K562 (cell line): ENCODE measurements around the gene PSORS1C1. TPM values are rescaled to one million over a fixed set of nuclear protein-coding genes. Genes with fewer than 3 reads are reported as not detected.

ENCODE experiments used
- CTBP1 ChIP-seq: fragments of 450-650 bp; IDR thresholded peaks from 2 replicates; pipeline ENCODE4 v1.6.1; 2016; ENCODE audit warnings: borderline replicate concordance
- CTCF ChIP-seq, 3 experiments: IDR thresholded peaks in 2 of 3; conservative IDR thresholded peaks in 1 of 3; 2 replicates each; pipeline ENCODE4 v1.5.1; 2011 to 2012; ENCODE audit warnings: low read length in 3 of 3, mild to moderate bottlenecking in 3 of 3, control low read depth in 2 of 3, improper control_type of control experiment in 1 of 3, inconsistent platforms in 1 of 3, low read depth in 1 of 3, mixed read lengths in 1 of 3, moderate library complexity in 1 of 3; ENCODE audit not compliant: insufficient read depth in 2 of 3
- MBD2 ChIP-seq: sonication (generic); IDR thresholded peaks from 2 replicates; pipeline ENCODE4 v1.6.1; 2016; ENCODE audit warnings: low read depth, borderline replicate concordance
- MCM2 ChIP-seq: fragments of 450-650 bp; IDR thresholded peaks from 2 replicates; pipeline ENCODE4 v1.6.1; 2017; ENCODE audit warnings: low read depth, mild to moderate bottlenecking
- MCM5 ChIP-seq: fragments of 450-650 bp; IDR thresholded peaks from 2 replicates; pipeline ENCODE4 v1.6.1; 2016; ENCODE audit warnings: low read depth
- MNT ChIP-seq, 2 experiments: fragments of 450-650 bp; conservative IDR thresholded peaks; 2 replicates each; pipeline ENCODE4 v1.6.1; 2017; ENCODE audit warnings: mild to moderate bottlenecking in 2 of 2, moderate library complexity in 2 of 2
- NR4A1 ChIP-seq, 2 experiments: fragments of 250-450 bp in 1 of 2; fragments of 450-650 bp in 1 of 2; sonication (Bioruptor Pico) in 1 of 2; IDR thresholded peaks; 2 replicates each; pipeline versions ENCODE4 v1.4.0 to v1.6.1; 2016 to 2020; ENCODE audit warnings: mild to moderate bottlenecking in 2 of 2, missing compliant biosample characterization in 1 of 2, missing genetic modification characterization in 1 of 2, moderate library complexity in 1 of 2
- RBM15 ChIP-seq: fragments of 200-400 bp; formaldehyde crosslinking; IDR thresholded peaks from 2 replicates; pipeline ENCODE4 v1.6.1; 2018; ENCODE audit warnings: mild to moderate bottlenecking, low read length, moderate library complexity; ENCODE audit not compliant: insufficient read depth
- RCOR1 ChIP-seq, 2 experiments: IDR thresholded peaks; 2 replicates each; pipeline ENCODE4 v1.6.1; 2012; ENCODE audit warnings: low read depth in 2 of 2, low read length in 2 of 2, borderline replicate concordance in 1 of 2, improper control_type of control experiment in 1 of 2
- RFX7 ChIP-seq: fragments of 250-450 bp; sonication (Bioruptor Pico); IDR thresholded peaks from 2 replicates; pipeline ENCODE4 v1.5.1; 2021; ENCODE audit warnings: mild to moderate bottlenecking
- SAFB2 ChIP-seq: fragments of 200-400 bp; formaldehyde crosslinking; IDR thresholded peaks from 2 replicates; pipeline ENCODE4 v1.6.1; 2018; ENCODE audit warnings: borderline replicate concordance, low read length, low read depth, moderate library complexity; ENCODE audit not compliant: severe bottlenecking
- SIN3A ChIP-seq, 2 experiments: fragments of 150-350 bp in 1 of 2; IDR thresholded peaks; 2 replicates each; pipeline ENCODE4 v1.6.1; 2011 to 2016; ENCODE audit warnings: borderline replicate concordance in 2 of 2, low read depth in 2 of 2, low read length in 2 of 2, mild to moderate bottlenecking in 2 of 2, moderate library complexity in 2 of 2; ENCODE audit not compliant: control insufficient read depth in 1 of 2
- VEZF1 ChIP-seq: fragments of 200-800 bp; sonication (Bioruptor generic); IDR thresholded peaks from 2 replicates; pipeline ENCODE4 v1.6.1; 2017; ENCODE audit warnings: missing genetic modification characterization, missing compliant biosample characterization
- WHSC1 ChIP-seq: IDR thresholded peaks from one replicate; pipeline ENCODE4 v1.6.1; 2012; ENCODE audit warnings: low read length, control low read depth, inconsistent platforms
- XRCC5 ChIP-seq: fragments of 200-400 bp; formaldehyde crosslinking; IDR thresholded peaks from 2 replicates; pipeline ENCODE4 v1.6.1; 2017; ENCODE audit warnings: low read depth, mild to moderate bottlenecking, low read length
- ZBTB12 ChIP-seq: fragments of 250-450 bp; sonication (Bioruptor Pico); IDR thresholded peaks from 2 replicates; pipeline ENCODE4 v1.4.0; 2020
- ZC3H8 ChIP-seq: fragments of 450-650 bp; IDR thresholded peaks from 2 replicates; pipeline ENCODE4 v1.6.1; 2017
- ZNF124 ChIP-seq: sonication (generic); formaldehyde crosslinking; IDR thresholded peaks from 2 replicates; pipeline ENCODE4 v1.8.1; 2022; ENCODE audit warnings: missing genetic modification reagents
- ZNF384 ChIP-seq: IDR thresholded peaks from 2 replicates; pipeline ENCODE4 v1.6.1; 2012; ENCODE audit warnings: low read depth, low read length, improper control_type of control experiment
- polyA plus RNA-seq, 8 experiments: library from polyadenylated mRNA; depleted of rRNA in 4 of 8; stranded (reverse) in 5 of 8; unstranded in 3 of 8; fragments of >200 nt; fragmentation: Nextera tagmentation in 2 of 8; fragmentation: Illumina TruSeq in 1 of 8; extraction: Ambion mirVana in 2 of 8; extraction: Trizol in 1 of 8; gene quantifications; 2 replicates each; pipeline versions ENCODE4 v1.2.1 to v1.2.3, GENCODE V29; 2011 to 2014; ENCODE audit warnings: inconsistent platforms in 1 of 8, missing spikeins in 1 of 8
- total RNA-seq, 7 experiments: library from RNA; depleted of rRNA in 6 of 7; stranded (reverse); fragments of >200 nt in 6 of 7; fragmentation: Illumina TruSeq in 2 of 7; extraction: Trizol in 2 of 7; gene quantifications; 2 replicates each; pipeline versions ENCODE4 v1.2.1 to v1.2.3, GENCODE V29; 2011 to 2021; ENCODE audit warnings: low replicate concordance in 1 of 7
- TF ChIP-seq, protein P1 (sequence below): fragments of 250-450 bp; sonication (Bioruptor Pico); IDR thresholded peaks from 2 replicates; pipeline ENCODE4 v1.8.0; 2021; ENCODE audit warnings: mild to moderate bottlenecking, moderate library complexity

The PSORS1C1 gene
- total and polyA plus RNA-seq, 9 of the 15 experiments (the other 6 are each of a cell fraction or from before 2014, with no cell fraction given), result 0.11 TPM; not detected in 8

GRCh38 chr6:31079656-31080261 is 34.8 kb upstream of the PSORS1C1 start (continued):
- TF ChIP-seq ZNF384 (no peak), ZNF124 (CRISPR knock-in tag) (no peak), CTCF (IDR thresholded peaks at IDR 0.05 in 2 of 3, conservative IDR thresholded peaks at IDR 0.05 in 1 of 3; ENCODE audit: insufficient read depth in 2 of 3, low read depth in 1 of 3, low read length in 3 of 3) (peak; percentile 85 to 95 (median 89)), WHSC1 (no peak), VEZF1 (no peak), NR4A1 (CRISPR knock-in tag; IDR thresholded peaks at IDR 0.05) (no peak), NR4A1 (tag; IDR thresholded peaks at IDR 0.05) (no peak), MCM2 (no peak), RBM15 (no peak), MBD2 (no peak), ZC3H8 (no peak), MCM5 (no peak), RCOR1 (IDR thresholded peaks at IDR 0.05; ENCODE audit: borderline replicate concordance in 1 of 2, low read depth in 2 of 2, low read length in 2 of 2) (peak in 1 of 2 experiments; percentile 43; a peak in 1 of 4 replicates), SAFB2 (no peak), XRCC5 (no peak), MNT (conservative IDR thresholded peaks at IDR 0.05) (no peak), SIN3A (IDR thresholded peaks at IDR 0.05; ENCODE audit: borderline replicate concordance in 2 of 2, control insufficient read depth in 1 of 2, low read depth in 2 of 2, low read length in 2 of 2) (no peak), ZBTB12 (CRISPR knock-in tag) (no peak), CTBP1 (peak; percentile 31; the same call in 1 of the 2 replicates), RFX7 (CRISPR knock-in tag) (no peak)
- TF ChIP-seq, protein P1, sequence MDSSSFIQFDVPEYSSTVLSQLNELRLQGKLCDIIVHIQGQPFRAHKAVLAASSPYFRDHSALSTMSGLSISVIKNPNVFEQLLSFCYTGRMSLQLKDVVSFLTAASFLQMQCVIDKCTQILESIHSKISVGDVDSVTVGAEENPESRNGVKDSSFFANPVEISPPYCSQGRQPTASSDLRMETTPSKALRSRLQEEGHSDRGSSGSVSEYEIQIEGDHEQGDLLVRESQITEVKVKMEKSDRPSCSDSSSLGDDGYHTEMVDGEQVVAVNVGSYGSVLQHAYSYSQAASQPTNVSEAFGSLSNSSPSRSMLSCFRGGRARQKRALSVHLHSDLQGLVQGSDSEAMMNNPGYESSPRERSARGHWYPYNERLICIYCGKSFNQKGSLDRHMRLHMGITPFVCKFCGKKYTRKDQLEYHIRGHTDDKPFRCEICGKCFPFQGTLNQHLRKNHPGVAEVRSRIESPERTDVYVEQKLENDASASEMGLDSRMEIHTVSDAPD (CRISPR knock-in tag), result no peak
